CD4-positive, alpha-beta T cell treated with Interleukin-6 at 100 ng/mL for 8 hours (primary cell): Measurements from ENCODE around the gene STK11.

Source experiments
- DNase-seq: peaks from one replicate; pipeline ENCODE4 v3.0.0-alpha.2; 2020; ENCODE audit warnings: mixed read lengths, low spot score

The STK11 gene

GRCh38 chr19:1274081-1274851, 68.7 kb downstream of the STK11 start:
- DNase-seq, result no peak

GRCh38 chr19:1274852-1275259, 69.3 kb downstream of the STK11 start:
- no peak for DNase-seq

GRCh38 chr19:1275260-1275975, 69.8 kb downstream of the STK11 start, which contains the start of gene FAM174C:
TSS of gene FAM174C (plus strand) at chr19:1275530. CDS start at chr19:1275550, 20 bp downstream.
- DNase-seq, result peak; percentile 97

GRCh38 chr19:1275976-1276627, 70.5 kb downstream of the STK11 start:
- no peak for DNase-seq

- DNase-seq, result peak; percentile 32
These were observed 71.0 kb downstream of the STK11 start for GRCh38 chr19:1276628-1277022.

GRCh38 chr19:1277061-1277460, 71.5 kb downstream of the STK11 start:
- no peak for DNase-seq
